ENCODE results near the gene KLK15. TPM values are rescaled to one million over a fixed set of nuclear protein-coding genes. Genes with fewer than 3 reads are reported as not detected.

The KLK15 gene
- total RNA-seq, 1 donor from 2014 or later: not detected

DNA sequence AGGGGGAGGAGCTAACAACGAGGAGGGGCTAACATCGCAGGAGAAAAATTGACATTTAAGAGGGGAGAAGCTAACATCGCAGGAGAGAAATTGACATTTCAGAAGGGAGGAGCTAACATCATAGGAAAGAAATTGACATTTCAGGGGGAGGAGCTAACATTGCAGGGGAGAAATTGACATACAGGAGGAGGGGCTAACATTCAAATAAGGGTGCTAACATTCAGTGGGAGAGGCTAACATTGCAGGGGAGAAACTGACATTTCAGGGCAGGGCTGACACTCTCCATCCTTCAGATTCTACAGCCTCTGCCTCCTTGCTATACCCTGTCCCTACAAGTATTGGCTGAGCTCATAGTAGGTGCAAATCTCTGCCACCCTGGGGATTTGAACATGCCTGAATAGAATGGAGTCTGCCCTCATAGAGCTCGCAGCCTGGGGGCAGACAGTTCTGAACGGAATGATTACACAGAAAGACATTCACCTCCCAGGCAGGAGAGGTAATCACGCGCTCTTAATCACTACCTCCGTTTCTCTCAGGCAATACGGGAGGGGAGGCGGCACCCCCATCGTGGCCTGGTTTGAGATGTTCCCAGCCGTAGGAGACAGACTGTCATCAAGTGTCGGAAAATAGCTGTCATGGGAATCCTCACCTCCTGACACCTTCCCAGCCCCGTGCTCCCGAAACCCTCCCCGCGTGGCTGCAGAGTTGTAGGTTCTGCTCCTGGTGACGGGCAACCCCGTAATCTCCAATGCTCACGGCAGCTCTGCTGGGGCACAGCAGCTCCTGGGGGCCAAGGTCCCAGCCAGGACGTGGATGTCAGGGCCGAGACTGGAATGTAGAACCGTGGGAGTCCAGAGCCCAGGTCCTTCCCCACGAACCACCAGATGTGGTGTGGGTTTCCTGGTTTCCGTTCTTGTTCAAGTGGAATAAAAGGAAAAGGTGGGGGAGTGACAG lies 53.6 kb downstream of the KLK15 start:
- Histone ChIP-seq H3K27ac (ENCODE audit: low read depth, low read length) (no peak overlapping the region), H4K20me1 (ENCODE audit: insufficient read depth, low read length) (no peaks in the 10 kb centered on the region), H3K36me3 (ENCODE audit: insufficient read depth, low read length) (no peaks in the 10 kb centered on the region), H3K4me3 (ENCODE audit: insufficient read depth, low read depth, low read length) (no peak overlapping the region), H3K4me1 (ENCODE audit: insufficient read depth, low read length) (no peaks in the 10 kb centered on the region), H3K79me2 (ENCODE audit: insufficient read depth, low read length) (no peaks in the 10 kb centered on the region), H3K9ac (ENCODE audit: low read length) (no peak overlapping the region), H3K27me3 (ENCODE audit: insufficient read depth, low read length) (peaks cover 31% of the 10 kb centered on the region), H3K4me2 (ENCODE audit: low read length) (no peak overlapping the region), H2AFZ (ENCODE audit: low read depth, low read length) (no peak overlapping the region), H3K9me3 (ENCODE audit: insufficient read depth, low read depth, low read length) (no peaks in the 10 kb centered on the region)
- Mint-ChIP-seq H3K4me3 (ENCODE audit: unreplicated experiment) (no peak overlapping the region), H3K36me3 (ENCODE audit: low read depth, unreplicated experiment) (no peaks in the 10 kb centered on the region), H3K9me3 (ENCODE audit: unreplicated experiment) (peaks cover 12% of the 10 kb centered on the region), H3K27me3 (ENCODE audit: low read depth, unreplicated experiment) (no peaks in the 10 kb centered on the region), H3K4me1 (ENCODE audit: low read depth, unreplicated experiment) (no peaks in the 10 kb centered on the region), H3K27ac (ENCODE audit: unreplicated experiment) (no peak overlapping the region)
- DNase-seq (ENCODE audit: low read depth) (no peak), FAIRE-seq (no peak)
- no peak for TF ChIP-seq EZH2 (IDR thresholded peaks at IDR 0.05; ENCODE audit: insufficient read depth, low read length)
- TF ChIP-seq CTCF (IDR thresholded peaks at IDR 0.05; ENCODE audit: insufficient read depth, low read depth, low read length): no peak

DNA sequence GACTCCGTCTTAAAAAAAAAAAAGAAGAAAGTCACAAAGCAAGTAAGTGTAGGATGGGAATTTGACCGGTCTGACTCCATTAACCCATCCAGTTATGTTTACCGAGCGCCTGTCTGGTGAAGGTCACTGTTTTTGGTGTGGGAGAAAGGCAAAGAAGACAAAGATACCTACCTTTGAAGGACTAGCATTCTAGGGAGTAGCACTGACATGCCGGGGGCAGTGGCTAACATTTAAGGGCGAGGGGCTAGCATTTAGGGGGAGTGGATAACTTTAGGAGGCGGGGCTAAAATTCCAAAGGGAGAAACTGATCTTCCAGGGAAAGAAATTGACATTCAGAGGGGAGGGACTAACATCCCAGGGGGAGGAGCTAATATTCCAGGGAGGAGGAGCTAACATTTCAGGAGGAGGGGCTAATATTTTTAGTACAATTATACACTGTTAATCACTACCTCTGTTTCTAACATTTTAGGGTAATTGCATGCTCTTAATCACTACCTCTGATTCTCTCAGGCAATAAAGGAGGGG lies 54.4 kb downstream of the KLK15 start:
- Mint-ChIP-seq H3K4me3 (ENCODE audit: unreplicated experiment) (no peak overlapping the region), H3K27me3 (ENCODE audit: low read depth, unreplicated experiment) (no peaks in the 10 kb centered on the region), H3K36me3 (ENCODE audit: low read depth, unreplicated experiment) (no peaks in the 10 kb centered on the region), H3K27ac (ENCODE audit: unreplicated experiment) (no peak overlapping the region), H3K9me3 (ENCODE audit: unreplicated experiment) (peaks cover 12% of the 10 kb centered on the region), H3K4me1 (ENCODE audit: low read depth, unreplicated experiment) (no peaks in the 10 kb centered on the region)
- DNase-seq (ENCODE audit: low read depth): no peak
- Histone ChIP-seq H3K4me3 (ENCODE audit: insufficient read depth, low read depth, low read length) (no peak overlapping the region), H3K36me3 (ENCODE audit: insufficient read depth, low read length) (no peaks in the 10 kb centered on the region), H3K4me1 (ENCODE audit: insufficient read depth, low read length) (no peaks in the 10 kb centered on the region), H2AFZ (ENCODE audit: low read depth, low read length) (no peak overlapping the region), H3K9me3 (ENCODE audit: insufficient read depth, low read depth, low read length) (no peaks in the 10 kb centered on the region), H3K27ac (ENCODE audit: low read depth, low read length) (no peak overlapping the region), H3K9ac (ENCODE audit: low read length) (no peak overlapping the region), H3K79me2 (ENCODE audit: insufficient read depth, low read length) (no peaks in the 10 kb centered on the region), H4K20me1 (ENCODE audit: insufficient read depth, low read length) (no peaks in the 10 kb centered on the region), H3K27me3 (ENCODE audit: insufficient read depth, low read length) (peaks cover 31% of the 10 kb centered on the region), H3K4me2 (ENCODE audit: low read length) (no peak overlapping the region)
- no peak for TF ChIP-seq EZH2 (IDR thresholded peaks at IDR 0.05; ENCODE audit: insufficient read depth, low read length)
- no peak for TF ChIP-seq CTCF (IDR thresholded peaks at IDR 0.05; ENCODE audit: insufficient read depth, low read depth, low read length)
- no peak for FAIRE-seq

Measured in astrocyte (in vitro differentiated cells and primary cell).